ENCODE results near the gene WASL.
A peak's percentile ranks its signal among the peaks of the same experiment; 100 is the strongest.
"Not testable (repeated sequence)": the region's sequence is repeated elsewhere in the genome, so short reads cannot be mapped to it uniquely, and the experiment has no call there.

Gene WASL

GRCh38 chr7:123724817-123725253, 24.0 kb downstream of the WASL start:
- H2BK120ac ChIP-seq (ENCODE audit: insufficient read depth, low read length, poor library complexity) = no peak overlapping the region
- no peak overlapping the region for H3K4ac ChIP-seq (ENCODE audit: low read depth, low read length)
- no peak overlapping the region for H4K8ac ChIP-seq (ENCODE audit: low read depth, low read length)
- no peak for DNase-seq
- no peak overlapping the region for H4K12ac ChIP-seq (ENCODE audit: low read depth, low read length)
- no peak overlapping the region for H2AK5ac ChIP-seq (ENCODE audit: low read length)
- H3K23ac ChIP-seq (ENCODE audit: low read length) = no peak overlapping the region
- no peaks in the 10 kb centered on the region for H3K36me3 ChIP-seq (ENCODE audit: control insufficient read depth in 1 of 2, insufficient read depth in 2 of 2, low read length in 2 of 2)
- no peak overlapping the region for H3K4me3 ChIP-seq (ENCODE audit: low read depth, low read length)
- no peak overlapping the region for H2BK12ac ChIP-seq (ENCODE audit: low read length)
- H3K27me3 ChIP-seq (ENCODE audit: insufficient read depth, low read length) = no peaks in the 10 kb centered on the region
- H3K4me2 ChIP-seq (ENCODE audit: low read length) = no peak overlapping the region
- H2BK5ac ChIP-seq (ENCODE audit: low read depth, low read length, poor library complexity) = no peak overlapping the region
- H3K18ac ChIP-seq (ENCODE audit: low read length) = no peak overlapping the region
- WGBS (ENCODE audit: extremely low coverage, insufficient coverage, insufficient read length) = no CpG with 5 or more reads among the region's 3 CpGs
- no peak overlapping the region for H4K91ac ChIP-seq (ENCODE audit: low read depth, low read length)
- no peak overlapping the region for H3K14ac ChIP-seq (ENCODE audit: low read length)
- H3K4me1 ChIP-seq (ENCODE audit: control insufficient read depth in 1 of 2, insufficient read depth in 2 of 2, low read length in 2 of 2) = no peaks in the 10 kb centered on the region
- no peak overlapping the region for H2AFZ ChIP-seq (ENCODE audit: insufficient read depth, low read length, poor library complexity)
- H3K27ac ChIP-seq (ENCODE audit: low read depth, low read length) = no peak overlapping the region
- H3K79me2 ChIP-seq (ENCODE audit: control insufficient read depth, insufficient read depth, low read length, poor library complexity) = peaks cover 4% of the 10 kb centered on the region
- H3K9ac ChIP-seq (ENCODE audit: low read length) = no peak overlapping the region
- H3K9me3 ChIP-seq (ENCODE audit: insufficient read depth, low read depth, low read length) = no peaks in the 10 kb centered on the region
- no peaks in the 10 kb centered on the region for H3K79me1 ChIP-seq (ENCODE audit: low read length)

- no peak overlapping the region for H3K4me2 ChIP-seq (ENCODE audit: low read length)
- H3K36me3 ChIP-seq (ENCODE audit: control insufficient read depth in 1 of 2, insufficient read depth in 2 of 2, low read length in 2 of 2) = no peaks in the 10 kb centered on the region
- DNase-seq = no peak
- no peak overlapping the region for H2AFZ ChIP-seq (ENCODE audit: insufficient read depth, low read length, poor library complexity)
- no peak overlapping the region for H2AK5ac ChIP-seq (ENCODE audit: low read length)
- no peak overlapping the region for H3K18ac ChIP-seq (ENCODE audit: low read length)
- WGBS (ENCODE audit: extremely low coverage, insufficient coverage, insufficient read length) = no CpG with 5 or more reads among the region's 3 CpGs
- no peak overlapping the region for H3K9ac ChIP-seq (ENCODE audit: low read length)
- H4K12ac ChIP-seq (ENCODE audit: low read depth, low read length) = no peak overlapping the region
- H3K27me3 ChIP-seq (ENCODE audit: insufficient read depth, low read length) = no peaks in the 10 kb centered on the region
- no peak overlapping the region for H3K23ac ChIP-seq (ENCODE audit: low read length)
- H3K9me3 ChIP-seq (ENCODE audit: insufficient read depth, low read depth, low read length) = no peaks in the 10 kb centered on the region
- no peak overlapping the region for H4K91ac ChIP-seq (ENCODE audit: low read depth, low read length)
- no peak overlapping the region for H3K4ac ChIP-seq (ENCODE audit: low read depth, low read length)
- H2BK12ac ChIP-seq (ENCODE audit: low read length) = no peak overlapping the region
- H2BK5ac ChIP-seq (ENCODE audit: low read depth, low read length, poor library complexity) = no peak overlapping the region
- H4K8ac ChIP-seq (ENCODE audit: low read depth, low read length) = no peak overlapping the region
- H3K4me3 ChIP-seq (ENCODE audit: low read depth, low read length) = no peak overlapping the region
- H3K79me1 ChIP-seq (ENCODE audit: low read length) = no peaks in the 10 kb centered on the region
- H2BK120ac ChIP-seq (ENCODE audit: insufficient read depth, low read length, poor library complexity) = no peak overlapping the region
- no peak overlapping the region for H3K14ac ChIP-seq (ENCODE audit: low read length)
- no peak overlapping the region for H3K27ac ChIP-seq (ENCODE audit: low read depth, low read length)
- no peaks in the 10 kb centered on the region for H3K4me1 ChIP-seq (ENCODE audit: control insufficient read depth in 1 of 2, insufficient read depth in 2 of 2, low read length in 2 of 2)
- H3K79me2 ChIP-seq (ENCODE audit: control insufficient read depth, insufficient read depth, low read length, poor library complexity) = peaks cover 4% of the 10 kb centered on the region
Observed at GRCh38 chr7:123723913-123724312, 24.9 kb downstream of the WASL start.

- WGBS (ENCODE audit: extremely low coverage, insufficient coverage, insufficient read length) = no CpG with 5 or more reads among the region's 3 CpGs
Observed at GRCh38 chr7:123720527-123720926, 28.3 kb downstream of the WASL start.

GRCh38 chr7:123719197-123719721, 29.5 kb downstream of the WASL start:
- Histone ChIP-seq H2AFZ (ENCODE audit: insufficient read depth, low read length, poor library complexity) (no peak overlapping the region), H3K79me1 (ENCODE audit: low read length) (no peaks in the 10 kb centered on the region), H3K79me2 (ENCODE audit: control insufficient read depth, insufficient read depth, low read length, poor library complexity) (peaks cover 1% of the 10 kb centered on the region), H3K27me3 (ENCODE audit: insufficient read depth, low read length) (no peaks in the 10 kb centered on the region), H3K23ac (ENCODE audit: low read length) (no peak overlapping the region), H2BK120ac (ENCODE audit: insufficient read depth, low read length, poor library complexity) (no peak overlapping the region), H3K9ac (ENCODE audit: low read length) (no peak overlapping the region), H3K4me3 (ENCODE audit: low read depth, low read length) (no peak overlapping the region), H3K36me3 (ENCODE audit: control insufficient read depth in 1 of 2, insufficient read depth in 2 of 2, low read length in 2 of 2) (no peaks in the 10 kb centered on the region), H3K4me1 (ENCODE audit: control insufficient read depth in 1 of 2, insufficient read depth in 2 of 2, low read length in 2 of 2) (no peaks in the 10 kb centered on the region), H2BK12ac (ENCODE audit: low read length) (no peak overlapping the region), H4K12ac (ENCODE audit: low read depth, low read length) (no peak overlapping the region), H3K4ac (ENCODE audit: low read depth, low read length) (peak overlapping the region; percentile 84), H2AK5ac (ENCODE audit: low read length) (no peak overlapping the region), H3K18ac (ENCODE audit: low read length) (no peak overlapping the region), H3K4me2 (ENCODE audit: low read length) (no peak overlapping the region), H4K91ac (ENCODE audit: low read depth, low read length) (no peak overlapping the region), H3K9me3 (ENCODE audit: insufficient read depth, low read depth, low read length) (no peaks in the 10 kb centered on the region), H3K14ac (ENCODE audit: low read length) (no peak overlapping the region), H4K8ac (ENCODE audit: low read depth, low read length) (no peak overlapping the region), H3K27ac (ENCODE audit: low read depth, low read length) (no peak overlapping the region), H2BK5ac (ENCODE audit: low read depth, low read length, poor library complexity) (no peak overlapping the region)
- no peak for DNase-seq
- WGBS (ENCODE audit: extremely low coverage, insufficient coverage, insufficient read length) = no CpG with 5 or more reads among the region's 2 CpGs

More at GRCh38 chr7:123720527-123720926, 28.3 kb downstream of the WASL start:
- H4K91ac ChIP-seq (ENCODE audit: low read depth, low read length); H2AFZ ChIP-seq (ENCODE audit: insufficient read depth, low read length, poor library complexity); H3K9ac ChIP-seq (ENCODE audit: low read length); H3K23ac ChIP-seq (ENCODE audit: low read length); H2BK12ac ChIP-seq (ENCODE audit: low read length); H3K4me1 ChIP-seq (ENCODE audit: control insufficient read depth in 1 of 2, insufficient read depth in 2 of 2, low read length in 2 of 2); H3K36me3 ChIP-seq (ENCODE audit: control insufficient read depth in 1 of 2, insufficient read depth in 2 of 2, low read length in 2 of 2); H3K4me3 ChIP-seq (ENCODE audit: low read depth, low read length); H4K8ac ChIP-seq (ENCODE audit: low read depth, low read length); H3K4ac ChIP-seq (ENCODE audit: low read depth, low read length); H2BK5ac ChIP-seq (ENCODE audit: low read depth, low read length, poor library complexity); H3K4me2 ChIP-seq (ENCODE audit: low read length); H3K14ac ChIP-seq (ENCODE audit: low read length); H3K18ac ChIP-seq (ENCODE audit: low read length); H3K27me3 ChIP-seq (ENCODE audit: insufficient read depth, low read length); H2AK5ac ChIP-seq (ENCODE audit: low read length); H3K9me3 ChIP-seq (ENCODE audit: insufficient read depth, low read depth, low read length); H3K27ac ChIP-seq (ENCODE audit: low read depth, low read length); H3K79me2 ChIP-seq (ENCODE audit: control insufficient read depth, insufficient read depth, low read length, poor library complexity); H2BK120ac ChIP-seq (ENCODE audit: insufficient read depth, low read length, poor library complexity); H3K79me1 ChIP-seq (ENCODE audit: low read length); H4K12ac ChIP-seq (ENCODE audit: low read depth, low read length): not testable (repeated sequence)
- peak in 1 of 2 donors; percentile 11 for DNase-seq
